Loucy (cell line): ENCODE results near the gene PIPOX.

Experiments used
- CTCF ChIP-seq: fragments of 200-600 bp; sonication (generic); conservative IDR thresholded peaks from 2 replicates; pipeline ENCODE4 v1.5.1; 2014; ENCODE audit warnings: mild to moderate bottlenecking, antibody characterized with exemption, low read length
- EZH2phosphoT487 ChIP-seq: fragments of 200-600 bp; IDR thresholded peaks from 2 replicates; pipeline ENCODE4 v1.6.1; 2018; ENCODE audit warnings: antibody characterized with exemption, mild to moderate bottlenecking, moderate library complexity, borderline replicate concordance

- TF ChIP-seq CTCF (no peak), EZH2phosphoT487 (no peak)
These were observed 52.5 kb downstream of the PIPOX start for GRCh38 chr17:29095439-29095838.
